Measurements from ENCODE around the gene CCDC150.
"Not testable (repeated sequence)": the region's sequence is repeated elsewhere in the genome, so short reads cannot be mapped to it uniquely, and the experiment has no call there.

DNA sequence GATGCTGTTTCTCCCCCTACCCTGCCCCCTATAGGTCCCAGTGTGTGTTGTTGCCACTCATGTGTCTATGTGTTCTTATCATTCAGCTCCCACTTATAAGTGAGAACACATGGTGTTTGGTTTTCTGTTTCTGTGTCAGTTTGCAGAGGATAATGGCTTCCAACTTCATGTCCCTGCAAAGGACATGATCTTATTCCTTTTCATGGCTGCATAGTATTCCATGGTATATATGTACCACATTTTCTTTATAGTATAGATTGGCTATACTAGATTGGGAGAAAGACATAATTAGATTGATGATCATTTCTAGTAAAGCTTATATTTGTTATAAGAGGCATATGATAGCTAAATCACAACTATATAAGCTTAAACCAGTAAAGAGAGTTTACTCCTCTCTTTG is 97.1 kb downstream of the CCDC150 start:
- TF ChIP-seq, protein P1, sequence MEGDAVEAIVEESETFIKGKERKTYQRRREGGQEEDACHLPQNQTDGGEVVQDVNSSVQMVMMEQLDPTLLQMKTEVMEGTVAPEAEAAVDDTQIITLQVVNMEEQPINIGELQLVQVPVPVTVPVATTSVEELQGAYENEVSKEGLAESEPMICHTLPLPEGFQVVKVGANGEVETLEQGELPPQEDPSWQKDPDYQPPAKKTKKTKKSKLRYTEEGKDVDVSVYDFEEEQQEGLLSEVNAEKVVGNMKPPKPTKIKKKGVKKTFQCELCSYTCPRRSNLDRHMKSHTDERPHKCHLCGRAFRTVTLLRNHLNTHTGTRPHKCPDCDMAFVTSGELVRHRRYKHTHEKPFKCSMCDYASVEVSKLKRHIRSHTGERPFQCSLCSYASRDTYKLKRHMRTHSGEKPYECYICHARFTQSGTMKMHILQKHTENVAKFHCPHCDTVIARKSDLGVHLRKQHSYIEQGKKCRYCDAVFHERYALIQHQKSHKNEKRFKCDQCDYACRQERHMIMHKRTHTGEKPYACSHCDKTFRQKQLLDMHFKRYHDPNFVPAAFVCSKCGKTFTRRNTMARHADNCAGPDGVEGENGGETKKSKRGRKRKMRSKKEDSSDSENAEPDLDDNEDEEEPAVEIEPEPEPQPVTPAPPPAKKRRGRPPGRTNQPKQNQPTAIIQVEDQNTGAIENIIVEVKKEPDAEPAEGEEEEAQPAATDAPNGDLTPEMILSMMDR (IDR thresholded peaks at IDR 0.05), result not testable (repeated sequence)
- TF ChIP-seq POLR2AphosphoS5 (IDR thresholded peaks at IDR 0.05; ENCODE audit: low read depth, low read length); REST (IDR thresholded peaks at IDR 0.05; ENCODE audit: insufficient read depth in 1 of 2, low read depth in 2 of 2, low read length in 1 of 2); SIN3A (IDR thresholded peaks at IDR 0.05; ENCODE audit: borderline replicate concordance, insufficient read depth, low read depth, low read length); TCF7L2 (IDR thresholded peaks at IDR 0.05; ENCODE audit: low read depth, low read length): not testable (repeated sequence)

All from Panc1 (cell line).